Brain microvascular endothelial cell (primary cell): ENCODE results near the gene MIOX.

Source experiments
- DNase-seq: peaks from one replicate; pipeline ENCODE4 v3.0.0-alpha.2; 2020
- H3K27ac ChIP-seq: fragments of 250-450 bp; sonication (Bioruptor Pico); 2 replicates; pipeline ENCODE4 v1.5.1; 2020; ENCODE audit warnings: mild to moderate bottlenecking, moderate library complexity
- H3K27me3 ChIP-seq: fragments of 250-450 bp; sonication (Bioruptor Pico); replicated peaks from 2 replicates; pipeline ENCODE4 v1.5.1; 2020; ENCODE audit warnings: mild to moderate bottlenecking
- H3K36me3 ChIP-seq: fragments of 250-450 bp; sonication (Bioruptor Pico); replicated peaks from 2 replicates; pipeline ENCODE4 v1.5.1; 2020; ENCODE audit warnings: mild to moderate bottlenecking
- H3K4me3 ChIP-seq: 2 replicates; pipeline ENCODE4 v1.5.1; 2011; ENCODE audit warnings: low read depth, mild to moderate bottlenecking, control low read depth, low read length, moderate library complexity
- CTCF ChIP-seq: IDR thresholded peaks from 2 replicates; pipeline ENCODE4 v1.5.1; 2011; ENCODE audit warnings: low read depth, mild to moderate bottlenecking, moderate library complexity, low read length, control low read depth, inconsistent platforms; ENCODE audit errors: missing control alignments
- in situ Hi-C: cut with HindIII; loops from 2 replicates; pipeline ENCODE4 v1.10.0; 2017; ENCODE audit warnings: low sequenced_read_pairs, low pct_ligation_motif_present

The MIOX gene

GRCh38 chr22:50479721-50480120 lies 6.9 kb upstream of the MIOX start:
- no peaks in the 10 kb centered on the region for H3K36me3 ChIP-seq
- peaks cover 11% of the 10 kb centered on the region for H3K27me3 ChIP-seq
- no peak overlapping the region for H3K4me3 ChIP-seq
- TF ChIP-seq CTCF: no peak
- in situ Hi-C loops: no loop called here
- DNase-seq: no peak
- no peak overlapping the region for H3K27ac ChIP-seq

- peaks cover 11% of the 10 kb centered on the region for H3K27me3 ChIP-seq
- no peak for DNase-seq
- no peak for TF ChIP-seq CTCF
- in situ Hi-C loops: no loop called here
- no peak overlapping the region for H3K27ac ChIP-seq
- no peak overlapping the region for H3K4me3 ChIP-seq
- no peaks in the 10 kb centered on the region for H3K36me3 ChIP-seq
Observed at GRCh38 chr22:50481045-50481439, 5.6 kb upstream of the MIOX start.

- Histone ChIP-seq H3K27ac (no peak within 1 kb of the TSS), H3K27me3 (peaks cover 11% of the 10 kb centered on the region), H3K36me3 (no peaks in the 10 kb centered on the region), H3K4me3 (peak within 1 kb of the TSS; percentile 36)
- no peak for DNase-seq
- no peak for TF ChIP-seq CTCF
- in situ Hi-C loops: no loop called here
Observed at GRCh38 chr22:50481440-50482106, 5.1 kb upstream of the MIOX start, which contains the start of gene ADM2. TSS of gene ADM2 (plus strand) at chr22:50481543. CDS start at chr22:50481848, 305 bp downstream.

- H3K27ac ChIP-seq: no peak overlapping the region
- H3K27me3 ChIP-seq: peaks cover 11% of the 10 kb centered on the region
- H3K36me3 ChIP-seq: no peaks in the 10 kb centered on the region
- no peak for DNase-seq
- no peak for TF ChIP-seq CTCF
- in situ Hi-C loops: no loop called here
- H3K4me3 ChIP-seq: peak overlapping the region; percentile 36
Observed at GRCh38 chr22:50482107-50483074, 4.3 kb upstream of the MIOX start.

GRCh38 chr22:50483106-50483505 lies 3.6 kb upstream of the MIOX start:
- Histone ChIP-seq H3K36me3 (no peaks in the 10 kb centered on the region), H3K27me3 (peaks cover 11% of the 10 kb centered on the region), H3K4me3 (no peak overlapping the region), H3K27ac (no peak overlapping the region)
- no peak for DNase-seq
- in situ Hi-C loops: no loop called here
- no peak for TF ChIP-seq CTCF
